ENCODE data around the gene SPHKAP. TPM values are rescaled to one million over a fixed set of nuclear protein-coding genes. Genes with fewer than 3 reads are reported as not detected.
A peak's percentile ranks its signal among the peaks of the same experiment; 100 is the strongest.

SPHKAP gene
- total RNA-seq, 4 donors from 2014 or later = not detected

- no peak for TF ChIP-seq CTCF (IDR thresholded peaks at IDR 0.05)
- no peak for ATAC-seq (ENCODE audit: low FRiP score)
- DNase-seq (ENCODE audit: low spot score) = no peak
Observed at GRCh38 chr2:228059735-228060134, 121.8 kb downstream of the SPHKAP start.

- DNase-seq (ENCODE audit: low spot score) (no peak), ATAC-seq (ENCODE audit: low FRiP score) (no peak)
- no peak for TF ChIP-seq CTCF (IDR thresholded peaks at IDR 0.05)
Observed at GRCh38 chr2:228056293-228057097, 125.0 kb downstream of the SPHKAP start.

GRCh38 chr2:228048838-228049490 is 132.5 kb downstream of the SPHKAP start:
- DNase-seq (ENCODE audit: low spot score) = no peak
- ATAC-seq (ENCODE audit: low FRiP score) = peak; percentile 59
- TF ChIP-seq CTCF (IDR thresholded peaks at IDR 0.05) = no peak

- no peak for TF ChIP-seq CTCF (IDR thresholded peaks at IDR 0.05)
- ATAC-seq (ENCODE audit: low FRiP score) (no peak), DNase-seq (ENCODE audit: low spot score) (no peak)
Observed at GRCh38 chr2:228040995-228041394, 140.5 kb downstream of the SPHKAP start.

- DNase-seq (ENCODE audit: low spot score) (no peak), ATAC-seq (ENCODE audit: low FRiP score) (no peak)
- no peak for TF ChIP-seq CTCF (IDR thresholded peaks at IDR 0.05)
Observed at GRCh38 chr2:228039752-228040534, 141.5 kb downstream of the SPHKAP start.

- no peak for DNase-seq (ENCODE audit: low spot score)
- TF ChIP-seq CTCF (IDR thresholded peaks at IDR 0.05) = no peak
- ATAC-seq (ENCODE audit: low FRiP score) = no peak
Observed at GRCh38 chr2:228038967-228039366, 142.5 kb downstream of the SPHKAP start.
